GM12878 (cell line): ENCODE data around the gene CDCA3. TPM values are rescaled to one million over a fixed set of nuclear protein-coding genes. Genes with fewer than 3 reads are reported as not detected.

ENCODE experiments used
- ATF7 ChIP-seq: fragments of 450-650 bp; IDR thresholded peaks from 2 replicates; pipeline ENCODE4 v1.6.1; 2016; ENCODE audit warnings: low read depth, mild to moderate bottlenecking
- DPF2 ChIP-seq: fragments of 450-650 bp; IDR thresholded peaks from 2 replicates; pipeline ENCODE4 v1.6.1; 2017; ENCODE audit warnings: mild to moderate bottlenecking
- IKZF2 ChIP-seq, 2 experiments: fragments of 450-650 bp; IDR thresholded peaks; 2 replicates each; pipeline ENCODE4 v1.6.1; 2017; ENCODE audit warnings: mild to moderate bottlenecking in 2 of 2, moderate library complexity in 2 of 2
- IRF4 ChIP-seq: IDR thresholded peaks from 2 replicates; pipeline ENCODE4 v1.6.1; 2011; ENCODE audit warnings: low read depth, low read length
- JUNB ChIP-seq: IDR thresholded peaks from 2 replicates; pipeline ENCODE4 v1.6.1; 2016; ENCODE audit warnings: antibody characterized with exemption, mild to moderate bottlenecking
- MTA2 ChIP-seq: fragments of 450-650 bp; IDR thresholded peaks from 2 replicates; pipeline ENCODE4 v1.6.1; 2016; ENCODE audit warnings: low read depth, mild to moderate bottlenecking, moderate library complexity
- PAX8 ChIP-seq: fragments of 450-650 bp; IDR thresholded peaks from 2 replicates; pipeline ENCODE4 v1.6.1; 2017; ENCODE audit warnings: mild to moderate bottlenecking, moderate library complexity
- POLR2AphosphoS5 ChIP-seq: IDR thresholded peaks from 2 replicates; pipeline ENCODE4 v1.6.1; 2011; ENCODE audit warnings: mild to moderate bottlenecking, low read length, inconsistent platforms
- SMAD1 ChIP-seq: fragments of 450-650 bp; IDR thresholded peaks from 2 replicates; pipeline ENCODE4 v1.6.1; 2018; ENCODE audit warnings: mild to moderate bottlenecking, low read depth; ENCODE audit not compliant: partially characterized antibody
- SUPT20H ChIP-seq: IDR thresholded peaks from 2 replicates; pipeline ENCODE4 v1.6.1; 2011; ENCODE audit warnings: low read depth, mild to moderate bottlenecking, low read length, moderate library complexity, borderline replicate concordance; ENCODE audit not compliant: control insufficient read depth
- TCF3 ChIP-seq: IDR thresholded peaks from 2 replicates; pipeline ENCODE4 v1.6.1; 2012; ENCODE audit warnings: low read depth, mild to moderate bottlenecking, low read length, borderline replicate concordance; ENCODE audit not compliant: insufficient read depth
- ZNF217 ChIP-seq: fragments of 450-650 bp; IDR thresholded peaks from 2 replicates; pipeline ENCODE4 v1.6.1; 2017; ENCODE audit warnings: antibody characterized with exemption, mild to moderate bottlenecking
- ZNF622 ChIP-seq: fragments of 450-650 bp; IDR thresholded peaks from 2 replicates; pipeline ENCODE4 v1.6.1; 2017; ENCODE audit warnings: mild to moderate bottlenecking, inconsistent platforms
- polyA plus RNA-seq, 11 experiments: library from polyadenylated mRNA; depleted of rRNA in 4 of 11; unstranded in 6 of 11; stranded (reverse) in 5 of 11; fragments of >200 nt; fragmentation: Nextera tagmentation in 4 of 11; fragmentation: Illumina TruSeq in 1 of 11; extraction: Ambion mirVana in 4 of 11; extraction: Trizol in 1 of 11; gene quantifications; 1 replicate in 1 of 11; 2 replicates in 10 of 11; pipeline versions ENCODE4 v1.2.1 to v1.2.3, GENCODE V29; 2011 to 2016; ENCODE audit warnings: inconsistent platforms in 2 of 11, missing spikeins in 2 of 11, low read depth in 1 of 11
- total RNA-seq, 4 experiments: library from RNA; depleted of rRNA in 3 of 4; stranded (reverse); fragments of >200 nt in 3 of 4; fragmentation: Illumina TruSeq in 1 of 4; extraction: Trizol in 1 of 4; gene quantifications; 2 replicates each; pipeline versions ENCODE4 v1.2.1 to v1.2.3, GENCODE V29; 2013 to 2021
- TF ChIP-seq, protein P1 (sequence below), 3 experiments: IDR thresholded peaks in 2 of 3; conservative IDR thresholded peaks in 1 of 3; 2 replicates each; pipeline ENCODE4 v1.5.1; 2011; ENCODE audit warnings: low read depth in 3 of 3, low read length in 3 of 3, mild to moderate bottlenecking in 3 of 3, control low read depth in 2 of 3, moderate library complexity in 2 of 3, inconsistent platforms in 1 of 3, mixed read lengths in 1 of 3; ENCODE audit not compliant: control insufficient read depth in 2 of 3, insufficient read depth in 1 of 3; ENCODE audit errors: extremely low read depth in 1 of 3
- TF ChIP-seq, protein P2 (sequence below): fragments of 450-650 bp; IDR thresholded peaks from 2 replicates; pipeline ENCODE4 v1.6.1; 2017; ENCODE audit warnings: antibody characterized with exemption, mild to moderate bottlenecking, moderate library complexity
- TF ChIP-seq, protein P3 (sequence below): IDR thresholded peaks from 2 replicates; pipeline ENCODE4 v1.6.1; 2012; ENCODE audit warnings: low read length, inconsistent platforms
- TF ChIP-seq, protein P4 (sequence below): fragments of 450-650 bp; IDR thresholded peaks from 2 replicates; pipeline ENCODE4 v1.6.1; 2014; ENCODE audit warnings: mild to moderate bottlenecking
- TF ChIP-seq, protein P5 (sequence below): fragments of 450-650 bp; IDR thresholded peaks from 2 replicates; pipeline ENCODE4 v1.6.1; 2017; ENCODE audit warnings: mild to moderate bottlenecking, moderate library complexity

The CDCA3 gene
- total and polyA plus RNA-seq, 10 of the 15 experiments (the other 5 are each of a cell fraction or from before 2014, with no cell fraction given) = 34.5 to 148 (median 97.4) TPM

DNA sequence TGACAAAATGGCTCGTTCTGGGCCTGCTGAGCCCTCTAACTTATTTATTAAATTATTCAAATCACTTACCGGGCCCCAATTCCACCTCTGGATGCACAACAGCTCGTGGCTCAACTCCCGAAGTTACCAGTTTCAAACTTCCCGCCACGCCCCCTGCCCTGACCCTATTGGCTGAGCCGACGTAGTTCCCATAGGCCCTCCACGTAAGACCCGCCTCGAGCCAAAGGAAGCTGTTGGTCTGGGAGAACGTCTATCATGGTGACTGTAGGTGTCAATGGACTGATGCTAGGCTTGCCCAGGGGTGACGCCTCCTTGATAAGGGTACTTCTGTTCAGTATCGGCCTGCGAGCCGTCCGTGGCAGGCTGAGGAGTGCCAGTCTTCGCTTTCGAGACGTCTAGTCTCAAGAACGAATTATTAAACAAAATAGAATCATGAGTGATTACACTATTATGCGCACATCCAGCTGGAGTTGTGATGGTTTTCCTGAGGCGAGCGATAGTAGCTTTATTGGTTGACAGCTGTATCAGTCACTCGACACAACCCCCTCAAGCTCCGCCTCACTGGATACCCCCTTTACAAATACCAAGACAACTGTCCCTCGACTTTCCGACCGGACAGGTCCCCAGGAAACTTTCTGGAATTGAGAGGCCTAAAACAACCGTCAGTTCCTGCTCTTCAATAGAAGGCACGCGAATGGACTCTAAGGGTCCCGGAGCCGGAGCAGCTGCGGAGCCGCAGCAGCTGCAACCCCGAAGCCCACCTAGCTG, at the start of gene CDCA3 (continued):
- TF ChIP-seq, protein P1, sequence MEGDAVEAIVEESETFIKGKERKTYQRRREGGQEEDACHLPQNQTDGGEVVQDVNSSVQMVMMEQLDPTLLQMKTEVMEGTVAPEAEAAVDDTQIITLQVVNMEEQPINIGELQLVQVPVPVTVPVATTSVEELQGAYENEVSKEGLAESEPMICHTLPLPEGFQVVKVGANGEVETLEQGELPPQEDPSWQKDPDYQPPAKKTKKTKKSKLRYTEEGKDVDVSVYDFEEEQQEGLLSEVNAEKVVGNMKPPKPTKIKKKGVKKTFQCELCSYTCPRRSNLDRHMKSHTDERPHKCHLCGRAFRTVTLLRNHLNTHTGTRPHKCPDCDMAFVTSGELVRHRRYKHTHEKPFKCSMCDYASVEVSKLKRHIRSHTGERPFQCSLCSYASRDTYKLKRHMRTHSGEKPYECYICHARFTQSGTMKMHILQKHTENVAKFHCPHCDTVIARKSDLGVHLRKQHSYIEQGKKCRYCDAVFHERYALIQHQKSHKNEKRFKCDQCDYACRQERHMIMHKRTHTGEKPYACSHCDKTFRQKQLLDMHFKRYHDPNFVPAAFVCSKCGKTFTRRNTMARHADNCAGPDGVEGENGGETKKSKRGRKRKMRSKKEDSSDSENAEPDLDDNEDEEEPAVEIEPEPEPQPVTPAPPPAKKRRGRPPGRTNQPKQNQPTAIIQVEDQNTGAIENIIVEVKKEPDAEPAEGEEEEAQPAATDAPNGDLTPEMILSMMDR (IDR thresholded peaks at IDR 0.05 in 2 of 3, conservative IDR thresholded peaks at IDR 0.05 in 1 of 3; ENCODE audit: control insufficient read depth in 2 of 3, extremely low read depth in 1 of 3, insufficient read depth in 1 of 3, low read depth in 3 of 3, low read length in 3 of 3) = no peak
- TF ChIP-seq, protein P2, sequence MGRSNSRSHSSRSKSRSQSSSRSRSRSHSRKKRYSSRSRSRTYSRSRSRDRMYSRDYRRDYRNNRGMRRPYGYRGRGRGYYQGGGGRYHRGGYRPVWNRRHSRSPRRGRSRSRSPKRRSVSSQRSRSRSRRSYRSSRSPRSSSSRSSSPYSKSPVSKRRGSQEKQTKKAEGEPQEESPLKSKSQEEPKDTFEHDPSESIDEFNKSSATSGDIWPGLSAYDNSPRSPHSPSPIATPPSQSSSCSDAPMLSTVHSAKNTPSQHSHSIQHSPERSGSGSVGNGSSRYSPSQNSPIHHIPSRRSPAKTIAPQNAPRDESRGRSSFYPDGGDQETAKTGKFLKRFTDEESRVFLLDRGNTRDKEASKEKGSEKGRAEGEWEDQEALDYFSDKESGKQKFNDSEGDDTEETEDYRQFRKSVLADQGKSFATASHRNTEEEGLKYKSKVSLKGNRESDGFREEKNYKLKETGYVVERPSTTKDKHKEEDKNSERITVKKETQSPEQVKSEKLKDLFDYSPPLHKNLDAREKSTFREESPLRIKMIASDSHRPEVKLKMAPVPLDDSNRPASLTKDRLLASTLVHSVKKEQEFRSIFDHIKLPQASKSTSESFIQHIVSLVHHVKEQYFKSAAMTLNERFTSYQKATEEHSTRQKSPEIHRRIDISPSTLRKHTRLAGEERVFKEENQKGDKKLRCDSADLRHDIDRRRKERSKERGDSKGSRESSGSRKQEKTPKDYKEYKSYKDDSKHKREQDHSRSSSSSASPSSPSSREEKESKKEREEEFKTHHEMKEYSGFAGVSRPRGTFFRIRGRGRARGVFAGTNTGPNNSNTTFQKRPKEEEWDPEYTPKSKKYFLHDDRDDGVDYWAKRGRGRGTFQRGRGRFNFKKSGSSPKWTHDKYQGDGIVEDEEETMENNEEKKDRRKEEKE = no peak
- TF ChIP-seq PAX8 (no peak), ZNF622 (no peak), IKZF2 (IDR thresholded peaks at IDR 0.05) (no peak), SUPT20H (no peak), ATF7 (no peak; the same call in 1 of the 2 replicates), IRF4 (no peak), DPF2 (peak; percentile 81), ZNF217 (no peak), JUNB (no peak), MTA2 (0 out of 2 replicates have a peak, but pooled peaks have one; percentile 7), POLR2AphosphoS5 (peak; percentile 94), TCF3 (no peak), SMAD1 (peak; percentile 64)
- TF ChIP-seq, protein P3, sequence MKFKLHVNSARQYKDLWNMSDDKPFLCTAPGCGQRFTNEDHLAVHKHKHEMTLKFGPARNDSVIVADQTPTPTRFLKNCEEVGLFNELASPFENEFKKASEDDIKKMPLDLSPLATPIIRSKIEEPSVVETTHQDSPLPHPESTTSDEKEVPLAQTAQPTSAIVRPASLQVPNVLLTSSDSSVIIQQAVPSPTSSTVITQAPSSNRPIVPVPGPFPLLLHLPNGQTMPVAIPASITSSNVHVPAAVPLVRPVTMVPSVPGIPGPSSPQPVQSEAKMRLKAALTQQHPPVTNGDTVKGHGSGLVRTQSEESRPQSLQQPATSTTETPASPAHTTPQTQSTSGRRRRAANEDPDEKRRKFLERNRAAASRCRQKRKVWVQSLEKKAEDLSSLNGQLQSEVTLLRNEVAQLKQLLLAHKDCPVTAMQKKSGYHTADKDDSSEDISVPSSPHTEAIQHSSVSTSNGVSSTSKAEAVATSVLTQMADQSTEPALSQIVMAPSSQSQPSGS = no peak
- TF ChIP-seq, protein P4, sequence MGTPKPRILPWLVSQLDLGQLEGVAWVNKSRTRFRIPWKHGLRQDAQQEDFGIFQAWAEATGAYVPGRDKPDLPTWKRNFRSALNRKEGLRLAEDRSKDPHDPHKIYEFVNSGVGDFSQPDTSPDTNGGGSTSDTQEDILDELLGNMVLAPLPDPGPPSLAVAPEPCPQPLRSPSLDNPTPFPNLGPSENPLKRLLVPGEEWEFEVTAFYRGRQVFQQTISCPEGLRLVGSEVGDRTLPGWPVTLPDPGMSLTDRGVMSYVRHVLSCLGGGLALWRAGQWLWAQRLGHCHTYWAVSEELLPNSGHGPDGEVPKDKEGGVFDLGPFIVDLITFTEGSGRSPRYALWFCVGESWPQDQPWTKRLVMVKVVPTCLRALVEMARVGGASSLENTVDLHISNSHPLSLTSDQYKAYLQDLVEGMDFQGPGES = peak; percentile 95
- TF ChIP-seq, protein P5, sequence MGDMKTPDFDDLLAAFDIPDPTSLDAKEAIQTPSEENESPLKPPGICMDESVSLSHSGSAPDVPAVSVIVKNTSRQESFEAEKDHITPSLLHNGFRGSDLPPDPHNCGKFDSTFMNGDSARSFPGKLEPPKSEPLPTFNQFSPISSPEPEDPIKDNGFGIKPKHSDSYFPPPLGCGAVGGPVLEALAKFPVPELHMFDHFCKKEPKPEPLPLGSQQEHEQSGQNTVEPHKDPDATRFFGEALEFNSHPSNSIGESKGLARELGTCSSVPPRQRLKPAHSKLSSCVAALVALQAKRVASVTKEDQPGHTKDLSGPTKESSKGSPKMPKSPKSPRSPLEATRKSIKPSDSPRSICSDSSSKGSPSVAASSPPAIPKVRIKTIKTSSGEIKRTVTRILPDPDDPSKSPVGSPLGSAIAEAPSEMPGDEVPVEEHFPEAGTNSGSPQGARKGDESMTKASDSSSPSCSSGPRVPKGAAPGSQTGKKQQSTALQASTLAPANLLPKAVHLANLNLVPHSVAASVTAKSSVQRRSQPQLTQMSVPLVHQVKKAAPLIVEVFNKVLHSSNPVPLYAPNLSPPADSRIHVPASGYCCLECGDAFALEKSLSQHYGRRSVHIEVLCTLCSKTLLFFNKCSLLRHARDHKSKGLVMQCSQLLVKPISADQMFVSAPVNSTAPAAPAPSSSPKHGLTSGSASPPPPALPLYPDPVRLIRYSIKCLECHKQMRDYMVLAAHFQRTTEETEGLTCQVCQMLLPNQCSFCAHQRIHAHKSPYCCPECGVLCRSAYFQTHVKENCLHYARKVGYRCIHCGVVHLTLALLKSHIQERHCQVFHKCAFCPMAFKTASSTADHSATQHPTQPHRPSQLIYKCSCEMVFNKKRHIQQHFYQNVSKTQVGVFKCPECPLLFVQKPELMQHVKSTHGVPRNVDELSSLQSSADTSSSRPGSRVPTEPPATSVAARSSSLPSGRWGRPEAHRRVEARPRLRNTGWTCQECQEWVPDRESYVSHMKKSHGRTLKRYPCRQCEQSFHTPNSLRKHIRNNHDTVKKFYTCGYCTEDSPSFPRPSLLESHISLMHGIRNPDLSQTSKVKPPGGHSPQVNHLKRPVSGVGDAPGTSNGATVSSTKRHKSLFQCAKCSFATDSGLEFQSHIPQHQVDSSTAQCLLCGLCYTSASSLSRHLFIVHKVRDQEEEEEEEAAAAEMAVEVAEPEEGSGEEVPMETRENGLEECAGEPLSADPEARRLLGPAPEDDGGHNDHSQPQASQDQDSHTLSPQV = no peak
